GM12864 (cell line): Measurements from ENCODE around the gene CYTH4.

Experiments used
- DNase-seq: peaks from one replicate; pipeline ENCODE4 v3.0.0-alpha.2; 2011; ENCODE audit warnings: low read depth
- H3K4me3 ChIP-seq: 2 replicates; pipeline ENCODE4 v1.5.1; 2011; ENCODE audit warnings: mild to moderate bottlenecking, low read depth, low read length, control low read depth
- TF ChIP-seq, protein P1 (sequence below): IDR thresholded peaks from 2 replicates; pipeline ENCODE4 v1.5.1; 2011; ENCODE audit warnings: low read depth, mild to moderate bottlenecking, moderate library complexity, low read length, control low read depth, inconsistent platforms; ENCODE audit errors: missing control alignments

The CYTH4 gene

DNA sequence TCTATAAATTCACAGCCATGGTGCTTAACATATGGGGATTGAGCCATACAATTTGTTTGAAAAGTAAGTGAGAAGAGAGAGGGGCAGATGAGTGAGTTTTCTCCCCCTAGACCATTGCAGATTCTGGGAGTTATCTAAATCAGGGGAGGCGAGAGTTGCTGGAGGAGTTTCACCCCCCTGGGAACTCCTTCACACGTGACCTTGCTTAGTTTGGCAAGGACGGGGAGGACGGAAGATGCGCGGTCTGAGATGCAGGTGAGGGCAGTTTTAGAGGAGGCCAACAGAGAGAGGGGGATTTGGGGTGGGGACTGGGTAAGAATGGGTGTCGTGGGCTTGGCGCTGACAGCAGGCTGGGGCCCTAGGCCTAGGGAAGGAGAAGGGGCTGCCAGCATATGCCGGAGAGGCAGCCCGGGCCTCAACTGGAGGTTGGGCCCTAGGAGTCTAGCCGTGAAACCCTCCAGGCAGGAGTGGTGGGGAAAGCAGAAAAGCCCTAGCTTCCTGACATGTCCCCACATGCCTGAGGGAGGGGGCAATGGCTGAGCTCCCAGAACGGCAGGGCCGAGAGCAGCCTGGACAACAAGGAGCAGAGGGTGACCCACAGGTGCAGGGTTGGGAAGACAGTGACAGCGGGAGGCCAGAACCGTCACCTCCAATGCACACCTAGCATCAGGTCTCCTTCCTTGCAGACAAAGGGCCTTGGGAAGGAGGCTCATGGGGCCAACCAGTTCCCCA is 81.1 kb downstream of the CYTH4 start:
- DNase-seq: no peak
- TF ChIP-seq, protein P1, sequence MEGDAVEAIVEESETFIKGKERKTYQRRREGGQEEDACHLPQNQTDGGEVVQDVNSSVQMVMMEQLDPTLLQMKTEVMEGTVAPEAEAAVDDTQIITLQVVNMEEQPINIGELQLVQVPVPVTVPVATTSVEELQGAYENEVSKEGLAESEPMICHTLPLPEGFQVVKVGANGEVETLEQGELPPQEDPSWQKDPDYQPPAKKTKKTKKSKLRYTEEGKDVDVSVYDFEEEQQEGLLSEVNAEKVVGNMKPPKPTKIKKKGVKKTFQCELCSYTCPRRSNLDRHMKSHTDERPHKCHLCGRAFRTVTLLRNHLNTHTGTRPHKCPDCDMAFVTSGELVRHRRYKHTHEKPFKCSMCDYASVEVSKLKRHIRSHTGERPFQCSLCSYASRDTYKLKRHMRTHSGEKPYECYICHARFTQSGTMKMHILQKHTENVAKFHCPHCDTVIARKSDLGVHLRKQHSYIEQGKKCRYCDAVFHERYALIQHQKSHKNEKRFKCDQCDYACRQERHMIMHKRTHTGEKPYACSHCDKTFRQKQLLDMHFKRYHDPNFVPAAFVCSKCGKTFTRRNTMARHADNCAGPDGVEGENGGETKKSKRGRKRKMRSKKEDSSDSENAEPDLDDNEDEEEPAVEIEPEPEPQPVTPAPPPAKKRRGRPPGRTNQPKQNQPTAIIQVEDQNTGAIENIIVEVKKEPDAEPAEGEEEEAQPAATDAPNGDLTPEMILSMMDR: no peak

More for the DNA sequence above, 81.1 kb downstream of the CYTH4 start:
- no peak overlapping the region for H3K4me3 ChIP-seq
